ENCODE data around the gene FBXO24.

DNA sequence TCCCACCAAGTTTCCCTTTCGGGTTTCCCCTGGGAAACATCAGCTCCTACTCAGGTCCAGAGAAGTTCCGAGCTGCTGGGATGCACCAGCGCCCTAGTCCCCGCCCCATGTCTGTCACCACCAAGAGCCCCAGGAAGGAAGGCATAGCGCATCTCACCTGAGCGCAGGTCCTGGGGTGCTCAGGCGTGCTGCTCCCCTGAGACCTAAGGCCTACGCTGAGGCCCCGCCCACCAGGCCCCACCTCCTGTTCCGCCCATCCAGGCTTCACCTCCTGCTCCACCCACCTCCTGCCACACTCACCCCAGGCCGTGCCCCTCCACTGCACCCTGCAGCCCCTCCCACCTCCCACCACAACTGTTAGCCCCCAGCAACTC, 56.4 kb downstream of the FBXO24 start:
- TF ChIP-seq, protein P1, sequence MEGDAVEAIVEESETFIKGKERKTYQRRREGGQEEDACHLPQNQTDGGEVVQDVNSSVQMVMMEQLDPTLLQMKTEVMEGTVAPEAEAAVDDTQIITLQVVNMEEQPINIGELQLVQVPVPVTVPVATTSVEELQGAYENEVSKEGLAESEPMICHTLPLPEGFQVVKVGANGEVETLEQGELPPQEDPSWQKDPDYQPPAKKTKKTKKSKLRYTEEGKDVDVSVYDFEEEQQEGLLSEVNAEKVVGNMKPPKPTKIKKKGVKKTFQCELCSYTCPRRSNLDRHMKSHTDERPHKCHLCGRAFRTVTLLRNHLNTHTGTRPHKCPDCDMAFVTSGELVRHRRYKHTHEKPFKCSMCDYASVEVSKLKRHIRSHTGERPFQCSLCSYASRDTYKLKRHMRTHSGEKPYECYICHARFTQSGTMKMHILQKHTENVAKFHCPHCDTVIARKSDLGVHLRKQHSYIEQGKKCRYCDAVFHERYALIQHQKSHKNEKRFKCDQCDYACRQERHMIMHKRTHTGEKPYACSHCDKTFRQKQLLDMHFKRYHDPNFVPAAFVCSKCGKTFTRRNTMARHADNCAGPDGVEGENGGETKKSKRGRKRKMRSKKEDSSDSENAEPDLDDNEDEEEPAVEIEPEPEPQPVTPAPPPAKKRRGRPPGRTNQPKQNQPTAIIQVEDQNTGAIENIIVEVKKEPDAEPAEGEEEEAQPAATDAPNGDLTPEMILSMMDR (IDR thresholded peaks at IDR 0.05): no peak
- no peak for TF ChIP-seq POLR2A (IDR thresholded peaks at IDR 0.05)
